HCT116 (cell line): Measurements from ENCODE around the gene AGTRAP. TPM values are rescaled to one million over a fixed set of nuclear protein-coding genes. Genes with fewer than 3 reads are reported as not detected.
A peak's percentile ranks its signal among the peaks of the same experiment; 100 is the strongest.

Experiments
- ATAC-seq: fragments of 200-7000 bp; cut with Tn5 transposase; 2 replicates; pipeline ENCODE4 v1.9.1; 2020; ENCODE audit warnings: mild to moderate bottlenecking, moderate library complexity
- BruUV-seq: library from RNA; stranded (reverse); fragments of 400-500 nt; replicated peaks from 2 replicates; lab custom pipeline; 2021; lab: Mats Ljungman, UMichigan
- CTCF ChIA-PET: fragments of 300-600 bp; sonication (Branson Sonifier 250); formaldehyde crosslinking; loops from one replicate; lab custom pipeline; 2021; ENCODE audit warnings: antibody characterized with exemption; lab: Charles Lee
- POLR2A ChIA-PET: fragments of 300-600, 350-600 bp; sonication (Branson Sonifier 250); formaldehyde crosslinking; loops from one replicate; lab custom pipeline; 2021; ENCODE audit warnings: antibody characterized with exemption; lab: Charles Lee
- RAD21 ChIA-PET, 2 experiments: fragments of 300-600 bp; sonication (Branson Sonifier 250); formaldehyde crosslinking; loops; one replicate each; lab custom pipeline; 2023; ENCODE audit warnings: low total read pairs in 2 of 2; ENCODE audit not compliant: uncharacterized antibody in 2 of 2, unreplicated experiment in 2 of 2, low non-redundant PET in 1 of 2; lab: Charles Lee
- DNase-seq: peaks from one replicate; pipeline ENCODE4 v3.0.0-alpha.2; 2010; ENCODE audit warnings: low read depth, low spot score
- H2AFZ ChIP-seq: fragments of 200-600 bp; shearing (Covaris generic), sonication (generic); 2 replicates; pipeline ENCODE4 v1.6.1; 2017; ENCODE audit warnings: low read depth, mixed run types, mixed read lengths, antibody characterized with exemption, low read length; ENCODE audit not compliant: poor library complexity, severe bottlenecking
- H3K27ac ChIP-seq: 2 replicates; pipeline ENCODE4 v1.5.1; 2012; ENCODE audit warnings: low read depth, low read length
- H3K27me3 ChIP-seq: fragments of 200-600 bp; sonication (generic); 2 replicates; pipeline ENCODE4 v1.6.1; 2016; ENCODE audit warnings: mixed run types, low read length, mixed read lengths; ENCODE audit not compliant: insufficient read depth
- H3K36me3 ChIP-seq, 2 experiments: fragments of 200-500 bp in 1 of 2; fragments of 200-600 bp in 1 of 2; sonication (Bioruptor generic) in 1 of 2; sonication (generic) in 1 of 2; 2 replicates each; pipeline versions ENCODE4 v1.5.1 to v1.6.1; 2014 to 2016; ENCODE audit warnings: low read length in 2 of 2, inconsistent platforms in 1 of 2, mixed read lengths in 1 of 2, mixed run types in 1 of 2; ENCODE audit not compliant: insufficient read depth in 2 of 2, control insufficient read depth in 1 of 2
- H3K4me1 ChIP-seq, 2 experiments: fragments of 200-600 bp in 1 of 2; sonication (generic) in 1 of 2; 2 replicates each; pipeline versions ENCODE4 v1.5.1 to v1.6.1; 2012 to 2017; ENCODE audit warnings: low read length in 2 of 2, inconsistent platforms in 1 of 2, mild to moderate bottlenecking in 1 of 2, mixed read lengths in 1 of 2, mixed run types in 1 of 2, moderate library complexity in 1 of 2; ENCODE audit not compliant: insufficient read depth in 2 of 2, control insufficient read depth in 1 of 2
- H3K4me2 ChIP-seq: fragments of 200-600 bp; sonication (generic); 2 replicates; pipeline ENCODE4 v1.6.1; 2017; ENCODE audit warnings: mixed run types, low read length, mixed read lengths
- H3K4me3 ChIP-seq, 2 experiments: fragments of 200-600 bp in 1 of 2; sonication (generic) in 1 of 2; replicated peaks in 1 of 2; 2 replicates each; pipeline ENCODE4 v1.5.1; 2011 to 2016; ENCODE audit warnings: low read length in 2 of 2, control low read depth in 1 of 2, low read depth in 1 of 2, mild to moderate bottlenecking in 1 of 2, mixed read lengths in 1 of 2, mixed run types in 1 of 2
- H3K79me2 ChIP-seq: fragments of 200-600 bp; sonication (generic); 2 replicates; pipeline ENCODE4 v1.6.1; 2017; ENCODE audit warnings: mild to moderate bottlenecking, mixed run types, low read length, moderate library complexity, mixed read lengths; ENCODE audit not compliant: insufficient read depth
- H3K9ac ChIP-seq: fragments of 200-600 bp; sonication (generic); 2 replicates; pipeline ENCODE4 v1.6.1; 2016; ENCODE audit warnings: low read length, mixed read lengths
- H3K9me2 ChIP-seq: fragments of 200-600 bp; sonication (generic), shearing (Covaris generic); 2 replicates; pipeline ENCODE4 v1.6.1; 2017; ENCODE audit warnings: mixed run types, mild to moderate bottlenecking, moderate library complexity; ENCODE audit not compliant: insufficient read depth
- H3K9me3 ChIP-seq, 2 experiments: fragments of 200-500 bp in 1 of 2; fragments of 200-600 bp in 1 of 2; sonication (Bioruptor generic) in 1 of 2; sonication (generic) in 1 of 2; 2 replicates each; pipeline ENCODE4 v1.6.1; 2014 to 2017; ENCODE audit warnings: low read length in 2 of 2, mixed read lengths in 2 of 2, inconsistent platforms in 1 of 2, low read depth in 1 of 2, mild to moderate bottlenecking in 1 of 2, mixed run types in 1 of 2, moderate library complexity in 1 of 2; ENCODE audit not compliant: control insufficient read depth in 1 of 2, insufficient read depth in 1 of 2
- H4K20me1 ChIP-seq: fragments of 200-600 bp; sonication (generic), shearing (Covaris generic); 2 replicates; pipeline ENCODE4 v1.6.1; 2017; ENCODE audit warnings: mixed run types, mild to moderate bottlenecking, moderate library complexity; ENCODE audit not compliant: insufficient read depth
- CBX3 ChIP-seq: IDR thresholded peaks from 2 replicates; pipeline ENCODE4 v1.6.1; 2012; ENCODE audit warnings: low read depth
- EZH2 ChIP-seq: fragments of 200-600 bp; sonication (generic); IDR thresholded peaks from 2 replicates; pipeline ENCODE4 v1.6.1; 2017; ENCODE audit warnings: antibody characterized with exemption, mixed run types
- POLR2A ChIP-seq: IDR thresholded peaks from 2 replicates; pipeline ENCODE4 v1.7.0; 2011; ENCODE audit warnings: borderline replicate concordance; ENCODE audit not compliant: insufficient read depth, insufficient read length; ENCODE audit errors: extremely low read depth
- POLR2AphosphoS5 ChIP-seq: IDR thresholded peaks from 2 replicates; pipeline ENCODE4 v1.6.1; 2011; ENCODE audit warnings: mild to moderate bottlenecking, low read depth, low read length, moderate library complexity
- SP1 ChIP-seq: IDR thresholded peaks from 2 replicates; pipeline ENCODE4 v1.6.1; 2012; ENCODE audit warnings: low read depth
- intact Hi-C: fragments of 100-400 bp; cut with micrococcal nuclease; formaldehyde crosslinking; loops from 2 replicates; pipeline ENCODE4 v1.10.0; 2022
- total RNA-seq: library from RNA; stranded (reverse); gene quantifications from one replicate; pipeline ENCODE4 v1.2.1, GENCODE V29; 2021; ENCODE audit not compliant: unreplicated experiment
- TF ChIP-seq, protein P1 (sequence below): IDR thresholded peaks from 2 replicates; pipeline ENCODE4 v1.6.1; 2012
- TF ChIP-seq, protein P2 (sequence below), 3 experiments: fragments of 200-600 bp in 1 of 3; sonication (generic) in 1 of 3; IDR thresholded peaks in 2 of 3; conservative IDR thresholded peaks in 1 of 3; 2 replicates each; pipeline ENCODE4 v1.5.1; 2012 to 2017; ENCODE audit warnings: low read depth in 2 of 3, low read length in 2 of 3, antibody characterized with exemption in 1 of 3, borderline replicate concordance in 1 of 3, control low read depth in 1 of 3, mild to moderate bottlenecking in 1 of 3, mixed read lengths in 1 of 3, mixed run types in 1 of 3, moderate library complexity in 1 of 3; ENCODE audit not compliant: insufficient read depth in 1 of 3

The AGTRAP gene
- total RNA-seq, 1 experiment from 2014 or later: 49.0 TPM

DNA sequence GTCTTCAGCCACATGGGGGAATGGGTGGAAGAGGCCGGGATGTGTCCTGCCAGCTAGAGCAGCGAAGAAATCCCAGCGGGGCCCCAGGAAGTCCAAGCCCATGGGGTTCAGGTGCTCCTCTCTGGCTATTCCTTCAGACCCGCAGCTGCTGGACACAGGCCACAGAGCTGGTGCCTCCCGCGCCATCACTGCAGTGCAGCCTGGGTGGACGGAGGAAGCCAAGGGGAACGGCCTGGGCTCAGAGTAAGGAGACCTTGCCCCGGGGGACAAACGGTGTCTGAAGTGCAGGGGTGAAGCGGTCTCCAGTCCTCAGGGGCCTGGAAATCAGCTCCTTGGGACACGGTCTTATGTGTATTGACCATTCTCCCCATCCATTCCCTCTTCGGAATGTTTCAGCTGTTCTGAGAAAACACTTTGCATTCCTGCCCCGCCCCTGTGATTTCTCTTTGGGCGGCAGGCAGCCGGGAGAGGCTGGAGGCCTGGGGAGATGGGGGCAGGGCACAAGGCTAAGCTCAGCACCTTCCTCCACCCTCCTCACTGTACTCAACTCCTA is 51.4 kb downstream of the AGTRAP start:
- BruUV-seq: no TSS peak
- ATAC-seq: no peak
- Histone ChIP-seq H2AFZ (no peak overlapping the region), H3K36me3 (no peaks in the 10 kb centered on the region), H4K20me1 (no peaks in the 10 kb centered on the region), H3K27ac (peak overlapping the region; percentile 8; the same call in 1 of the 2 replicates), H3K79me2 (no peaks in the 10 kb centered on the region)
- TF ChIP-seq CBX3 (no peak), POLR2AphosphoS5 (peak; percentile 25)
- TF ChIP-seq, all 23 proteins: peak for 1
- CTCF ChIA-PET: interaction anchor here (0.9 kb wide), 1 partner anchor 16 kb away, joined by 3 read pairs; no protein-coding TSS in a partner anchor
- Histone ChIP-seq H3K9me2 (no peaks in the 10 kb centered on the region), H3K4me1 (peaks cover 33 to 69% of the 10 kb centered on the region in 2 experiments), H3K9me3 (no peaks in the 10 kb centered on the region), H3K4me3 (no peak overlapping the region), H3K9ac (peak overlapping the region; percentile 27; the same call in 1 of the 2 replicates), H3K4me2 (peak overlapping the region; percentile 55), H3K27me3 (no peaks in the 10 kb centered on the region)
- POLR2A ChIA-PET: interaction anchor here (1.4 kb wide), 1 partner anchor 16 kb away, joined by 3 read pairs; no protein-coding TSS in a partner anchor
- DNase-seq: no peak
- RAD21 ChIA-PET: no interaction called here
- intact Hi-C loops: no loop called here

DNA sequence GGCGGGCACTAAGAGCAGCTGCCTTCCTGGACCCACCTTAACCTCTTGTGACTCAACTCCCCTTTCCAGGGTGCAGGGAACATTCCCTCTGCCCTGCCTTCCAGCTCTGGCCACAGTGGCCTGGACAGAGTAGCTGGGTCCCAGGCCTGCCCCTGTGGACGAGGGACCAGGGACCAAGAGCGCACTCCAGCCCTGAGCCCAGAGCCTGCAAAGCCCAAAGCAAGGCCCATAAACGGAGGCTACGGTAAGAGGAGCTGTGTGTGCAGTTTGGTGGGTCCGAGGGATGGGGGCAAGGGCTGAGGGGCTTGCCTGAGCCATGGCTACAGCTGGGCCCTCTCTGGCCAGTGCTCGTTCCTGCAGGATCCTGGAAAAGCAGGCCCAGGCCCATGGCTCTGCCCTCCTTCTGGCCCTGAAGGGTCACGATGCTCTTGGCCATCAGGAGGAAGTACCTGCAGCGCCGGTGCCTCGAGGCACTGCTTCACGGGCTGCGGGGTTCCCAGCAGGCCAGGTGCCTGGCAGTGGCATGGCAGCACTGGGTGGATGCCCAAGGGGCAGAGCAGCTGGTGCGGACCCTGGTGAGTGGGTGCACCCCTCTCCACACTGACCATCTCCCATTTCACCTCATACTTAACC is 52.0 kb downstream of the AGTRAP start:
- CTCF ChIA-PET: no interaction called here
- H3K27me3 ChIP-seq: no peaks in the 10 kb centered on the region
- no peak for ATAC-seq
- peak overlapping the region; percentile 8; the same call in 1 of the 2 replicates for H3K27ac ChIP-seq
- POLR2A ChIA-PET: interaction anchor here (1.4 kb wide), 1 partner anchor 16 kb away, joined by 3 read pairs; no protein-coding TSS in a partner anchor
- H3K4me1 ChIP-seq: peaks cover 37 to 74% of the 10 kb centered on the region in 2 experiments
- no peaks in the 10 kb centered on the region for H3K9me2 ChIP-seq
- TF ChIP-seq EZH2 (no peak), SP1 (no peak), POLR2A (no peak)
- TF ChIP-seq, protein P1, sequence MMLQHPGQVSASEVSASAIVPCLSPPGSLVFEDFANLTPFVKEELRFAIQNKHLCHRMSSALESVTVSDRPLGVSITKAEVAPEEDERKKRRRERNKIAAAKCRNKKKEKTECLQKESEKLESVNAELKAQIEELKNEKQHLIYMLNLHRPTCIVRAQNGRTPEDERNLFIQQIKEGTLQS: no peak
- TF ChIP-seq, protein P2, sequence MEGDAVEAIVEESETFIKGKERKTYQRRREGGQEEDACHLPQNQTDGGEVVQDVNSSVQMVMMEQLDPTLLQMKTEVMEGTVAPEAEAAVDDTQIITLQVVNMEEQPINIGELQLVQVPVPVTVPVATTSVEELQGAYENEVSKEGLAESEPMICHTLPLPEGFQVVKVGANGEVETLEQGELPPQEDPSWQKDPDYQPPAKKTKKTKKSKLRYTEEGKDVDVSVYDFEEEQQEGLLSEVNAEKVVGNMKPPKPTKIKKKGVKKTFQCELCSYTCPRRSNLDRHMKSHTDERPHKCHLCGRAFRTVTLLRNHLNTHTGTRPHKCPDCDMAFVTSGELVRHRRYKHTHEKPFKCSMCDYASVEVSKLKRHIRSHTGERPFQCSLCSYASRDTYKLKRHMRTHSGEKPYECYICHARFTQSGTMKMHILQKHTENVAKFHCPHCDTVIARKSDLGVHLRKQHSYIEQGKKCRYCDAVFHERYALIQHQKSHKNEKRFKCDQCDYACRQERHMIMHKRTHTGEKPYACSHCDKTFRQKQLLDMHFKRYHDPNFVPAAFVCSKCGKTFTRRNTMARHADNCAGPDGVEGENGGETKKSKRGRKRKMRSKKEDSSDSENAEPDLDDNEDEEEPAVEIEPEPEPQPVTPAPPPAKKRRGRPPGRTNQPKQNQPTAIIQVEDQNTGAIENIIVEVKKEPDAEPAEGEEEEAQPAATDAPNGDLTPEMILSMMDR (IDR thresholded peaks at IDR 0.05 in 2 of 3, conservative IDR thresholded peaks at IDR 0.05 in 1 of 3; ENCODE audit: borderline replicate concordance in 1 of 3, insufficient read depth in 1 of 3, low read depth in 2 of 3, low read length in 2 of 3): no peak
- H3K4me2 ChIP-seq: peak overlapping the region; percentile 55
- no peaks in the 10 kb centered on the region for H3K9me3 ChIP-seq
- RAD21 ChIA-PET: no interaction called here
- no peaks in the 10 kb centered on the region for H3K79me2 ChIP-seq
- H2AFZ ChIP-seq: no peak overlapping the region
- intact Hi-C loops: no loop called here
- no peaks in the 10 kb centered on the region for H3K36me3 ChIP-seq
- BruUV-seq: no TSS peak
- H3K9ac ChIP-seq: peak overlapping the region; percentile 27; the same call in 1 of the 2 replicates
- no peak overlapping the region for H3K4me3 ChIP-seq
- DNase-seq: no peak
- H4K20me1 ChIP-seq: no peaks in the 10 kb centered on the region
